DMS153 (cell line): ENCODE data around the gene YWHAH.

ENCODE experiments used
- DNase-seq: peaks from one replicate; lab custom pipeline; 2025; lab: John Stamatoyannopoulos, UW

The YWHAH gene

DNA sequence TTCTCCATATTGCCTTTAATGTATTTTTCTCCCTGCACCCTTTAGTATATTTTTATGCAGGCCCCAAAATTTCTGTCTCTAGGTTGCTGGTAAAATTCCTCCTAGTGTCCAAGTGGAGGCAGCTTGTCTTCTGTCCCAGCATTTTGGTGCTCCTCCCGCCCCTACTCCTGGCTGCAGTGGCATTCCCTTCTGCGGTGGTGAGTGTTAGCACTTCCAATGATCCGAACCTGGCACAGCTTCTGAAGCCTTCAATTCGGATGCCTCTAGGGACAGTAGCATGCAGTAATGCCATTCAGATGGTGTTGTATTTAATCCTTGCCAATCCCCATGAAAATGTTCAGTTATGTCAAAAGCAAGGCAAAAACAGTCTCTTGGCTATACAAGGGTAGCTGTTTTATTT lies 5.9 kb downstream of the YWHAH start:
- DNase-seq, result no peak

GRCh38 chr22:31951194-31952093 lies 7.1 kb downstream of the YWHAH start:
- DNase-seq, result no peak

- DNase-seq, result no peak
These were observed 7.7 kb downstream of the YWHAH start for GRCh38 chr22:31952094-31952401.

GRCh38 chr22:31952472-31952871 lies 8.1 kb downstream of the YWHAH start:
- DNase-seq, result no peak

DNA sequence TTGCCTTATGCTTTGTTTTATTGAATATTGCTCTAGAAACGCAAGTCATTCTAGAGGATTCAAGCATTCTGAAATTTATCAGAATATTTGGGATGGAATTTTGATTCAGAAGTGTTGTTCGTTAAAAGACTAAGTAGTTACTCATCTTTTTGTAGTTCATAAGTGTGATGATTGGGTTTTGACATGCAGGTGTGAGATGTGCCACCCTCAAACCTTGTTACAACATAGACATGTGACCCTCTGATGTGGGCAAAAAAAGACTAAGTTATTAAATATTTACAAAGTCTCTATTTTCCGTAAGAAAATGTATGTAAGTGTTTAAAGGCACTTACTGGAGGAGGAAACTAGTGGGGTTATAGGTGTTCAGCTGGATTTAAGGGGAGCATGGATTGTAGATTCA lies 8.9 kb downstream of the YWHAH start:
- DNase-seq, result no peak

GRCh38 chr22:31954535-31955523 lies 10.5 kb downstream of the YWHAH start:
- DNase-seq, result no peak

- DNase-seq, result no peak
These were observed 12.0 kb downstream of the YWHAH start for GRCh38 chr22:31956360-31956759.

GRCh38 chr22:31957970-31958594 lies 13.7 kb downstream of the YWHAH start:
- no peak for DNase-seq

DNA sequence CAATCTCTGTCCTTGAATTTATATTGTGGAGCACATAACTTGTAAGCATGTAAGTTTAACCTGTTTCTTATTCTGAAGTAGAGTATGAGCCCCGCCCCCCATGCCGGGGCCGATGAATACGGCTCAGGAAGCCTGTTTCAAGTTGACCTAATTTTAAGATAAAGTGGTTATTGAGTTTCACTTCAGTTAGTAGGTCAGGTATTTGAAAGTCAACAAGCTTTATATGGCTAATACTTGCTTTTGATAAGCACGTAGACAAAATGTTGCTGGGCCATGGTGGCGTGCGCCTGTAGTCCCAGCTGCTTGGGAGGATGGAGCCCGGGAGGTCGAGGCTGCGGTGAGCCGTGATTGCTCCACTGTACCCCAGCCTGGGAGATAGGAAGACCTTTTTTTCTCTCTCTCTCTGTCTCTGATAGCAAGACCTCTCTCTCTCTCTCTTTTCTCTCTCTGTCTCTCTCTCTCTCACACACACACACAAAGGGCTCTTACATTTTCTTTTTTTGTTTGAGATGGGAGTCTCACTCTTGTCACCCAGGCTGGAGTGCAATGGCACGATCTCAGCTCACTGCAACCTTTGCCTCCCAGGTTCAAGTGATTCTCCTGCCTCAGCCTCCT lies 14.4 kb downstream of the YWHAH start:
- DNase-seq, result no peak

- DNase-seq, result no peak
These were observed 16.4 kb downstream of the YWHAH start for GRCh38 chr22:31960767-31961166.

DNA sequence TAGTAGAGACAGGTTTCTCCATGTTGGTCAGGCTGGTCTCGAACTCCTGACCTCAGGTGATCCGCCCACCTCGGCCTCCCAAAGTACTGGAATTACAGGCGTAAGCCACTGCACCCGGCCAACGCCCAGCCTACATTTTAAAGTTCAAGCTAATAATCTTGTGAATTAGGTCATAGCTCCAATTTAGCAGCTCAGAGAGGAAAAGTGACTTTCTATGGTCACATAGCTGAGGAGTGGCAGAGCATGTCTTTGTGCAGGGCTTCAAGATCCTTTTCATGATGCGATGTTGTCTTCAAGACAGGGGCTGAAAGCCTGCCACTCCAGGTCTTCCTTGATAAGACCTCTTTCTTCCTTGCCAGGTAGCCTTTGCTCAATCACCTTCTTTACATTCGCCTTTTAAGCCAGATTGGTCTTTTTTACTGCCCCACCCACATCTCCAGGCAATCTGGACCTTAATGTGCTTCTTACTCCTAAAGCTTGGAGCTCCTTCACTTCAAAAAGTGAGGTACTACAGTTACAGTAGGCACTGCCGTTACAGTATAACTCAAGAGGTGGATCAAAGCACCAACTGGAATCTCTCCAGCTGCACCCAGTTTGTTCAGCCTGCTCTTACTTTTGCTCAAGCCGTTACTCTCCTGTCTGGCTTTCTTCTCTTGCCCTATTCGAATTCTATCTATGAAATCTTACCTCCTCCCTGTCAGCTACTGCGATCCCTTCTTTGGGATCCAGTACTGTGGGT lies 18.2 kb downstream of the YWHAH start:
- DNase-seq, result no peak

- no peak for DNase-seq
These were observed 23.7 kb downstream of the YWHAH start for GRCh38 chr22:31968022-31968421.

GRCh38 chr22:31969789-31970489 lies 25.6 kb downstream of the YWHAH start:
- peak; percentile 77 for DNase-seq

DNA sequence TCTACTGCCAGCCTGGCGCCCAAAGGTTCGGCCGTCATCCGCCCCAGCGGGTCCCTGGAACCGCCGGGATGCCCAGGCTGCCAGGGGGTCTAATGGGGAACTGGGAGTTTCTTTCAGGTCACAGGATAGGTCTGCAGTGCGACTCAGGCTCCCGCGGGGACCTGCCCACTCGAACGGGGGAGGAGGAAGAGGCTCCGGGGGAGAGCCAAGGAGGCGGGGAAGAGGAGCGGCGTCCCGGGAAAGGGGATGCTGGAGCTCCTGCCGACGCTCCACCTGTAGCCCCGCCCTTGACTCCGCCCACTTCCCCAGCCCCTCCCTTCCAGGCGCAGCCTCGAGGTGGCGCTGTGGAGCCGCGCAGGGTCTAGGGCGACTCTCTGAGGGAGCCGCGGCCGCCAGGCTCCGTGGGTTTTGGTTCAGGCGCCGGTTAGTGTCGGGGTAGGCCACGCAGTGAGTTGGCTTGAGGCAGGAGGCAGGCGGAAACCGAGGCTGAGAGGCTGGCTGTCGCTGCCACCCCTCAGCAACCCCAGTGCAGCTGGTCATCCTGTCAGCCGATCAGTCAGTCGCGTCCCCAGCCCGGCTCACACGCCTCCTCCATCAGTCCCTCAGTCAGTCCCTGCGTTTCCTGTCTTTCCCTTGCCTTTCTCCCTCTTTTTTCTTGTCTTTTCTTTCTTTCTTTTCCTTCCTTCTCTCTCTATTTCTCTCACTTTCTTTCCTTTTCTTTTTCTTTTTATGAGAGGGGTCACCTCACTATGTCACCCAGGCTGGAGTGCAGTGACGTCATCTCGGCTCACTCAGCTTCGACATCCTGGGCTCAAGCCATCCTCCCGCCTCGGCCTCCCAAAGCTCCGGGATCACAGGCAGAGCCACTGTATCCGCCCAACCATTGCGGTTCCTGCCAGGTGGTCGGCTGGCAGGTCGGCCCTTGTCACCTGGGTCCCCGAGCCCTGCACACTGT lies 26.4 kb downstream of the YWHAH start:
- peak; percentile 71 for DNase-seq

DNA sequence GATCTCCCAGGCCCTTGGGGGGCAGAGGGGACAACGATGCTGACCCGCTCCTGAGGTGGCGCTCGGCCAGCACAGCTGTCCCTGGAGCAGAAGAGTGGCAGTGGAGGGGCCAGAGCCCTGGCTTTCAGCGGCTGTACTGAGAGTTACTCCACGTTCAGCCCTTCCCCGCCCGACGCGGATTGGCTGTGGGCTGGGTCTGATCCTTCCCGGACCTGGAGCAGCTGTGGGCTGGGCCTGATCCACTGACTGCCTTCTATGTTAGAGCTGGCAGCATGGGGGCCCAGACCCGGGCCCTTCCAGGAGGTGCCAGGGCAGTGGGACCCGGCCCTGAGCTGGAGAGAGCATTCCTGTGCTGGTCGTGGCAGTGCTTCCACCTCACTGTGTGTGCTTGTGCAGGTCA lies 27.8 kb downstream of the YWHAH start:
- no peak for DNase-seq

GRCh38 chr22:31973739-31974138 lies 29.4 kb downstream of the YWHAH start:
- no peak for DNase-seq

GRCh38 chr22:31977141-31977841 lies 33.0 kb downstream of the YWHAH start:
- DNase-seq, result peak; percentile 40

DNA sequence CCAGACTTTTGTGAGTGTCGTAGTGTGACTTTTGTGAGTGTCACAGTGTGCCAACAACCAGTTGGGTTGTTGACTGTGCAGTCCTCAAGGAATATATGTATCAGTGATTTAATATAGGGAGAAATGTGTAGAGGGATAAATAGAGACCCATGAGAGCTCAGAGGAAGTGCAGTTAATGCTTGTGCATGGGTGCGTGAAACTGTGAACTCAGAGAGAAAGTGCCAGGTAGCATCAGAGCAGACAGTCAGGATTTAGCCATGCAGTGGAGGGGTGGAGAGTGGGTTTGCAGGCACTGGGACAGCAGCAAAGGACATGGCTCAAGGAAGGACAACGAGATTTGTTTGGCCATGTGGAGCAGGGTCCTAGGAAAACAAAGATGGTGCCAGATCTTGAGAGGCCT lies 33.6 kb downstream of the YWHAH start:
- no peak for DNase-seq

- no peak for DNase-seq
These were observed 36.3 kb downstream of the YWHAH start for GRCh38 chr22:31980628-31981027.
